Occipital lobe (tissue), 2 donors: Measurements from ENCODE around the gene IQSEC1. TPM values are rescaled to one million over a fixed set of nuclear protein-coding genes. Genes with fewer than 3 reads are reported as not detected.
A peak's percentile ranks its signal among the peaks of the same experiment; 100 is the strongest.

Experiments
- DNase-seq: peaks from one replicate; lab custom pipeline; 2025; lab: John Stamatoyannopoulos, UW
- total RNA-seq: library from RNA; depleted of rRNA; stranded (reverse); fragments of >200 nt; gene quantifications from one replicate; pipeline ENCODE4 v1.2.3, GENCODE V29; 2014

IQSEC1 gene
- total RNA-seq, 1 donor from 2014 or later, result 14.3 TPM

DNA sequence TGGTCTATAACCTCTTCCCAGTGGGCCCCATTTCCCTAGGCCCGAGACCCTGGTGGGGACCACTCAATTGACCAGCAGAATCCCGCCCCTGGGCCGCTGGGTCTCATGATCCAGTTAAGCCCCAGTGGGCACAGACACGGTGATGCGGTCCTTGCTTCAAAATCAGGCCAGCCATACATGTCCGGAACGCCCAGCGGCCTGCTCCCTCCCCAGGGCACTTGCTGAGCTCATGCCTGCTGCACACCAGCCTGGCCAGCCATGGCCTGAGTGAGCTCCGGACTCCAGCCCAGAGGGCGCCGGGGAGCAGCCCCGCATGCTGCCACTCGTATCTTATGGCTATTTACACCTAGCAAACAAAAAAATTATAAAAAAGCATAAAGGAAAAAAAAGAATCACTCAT, 34.4 kb upstream of the IQSEC1 start:
- DNase-seq, result no peak

DNA sequence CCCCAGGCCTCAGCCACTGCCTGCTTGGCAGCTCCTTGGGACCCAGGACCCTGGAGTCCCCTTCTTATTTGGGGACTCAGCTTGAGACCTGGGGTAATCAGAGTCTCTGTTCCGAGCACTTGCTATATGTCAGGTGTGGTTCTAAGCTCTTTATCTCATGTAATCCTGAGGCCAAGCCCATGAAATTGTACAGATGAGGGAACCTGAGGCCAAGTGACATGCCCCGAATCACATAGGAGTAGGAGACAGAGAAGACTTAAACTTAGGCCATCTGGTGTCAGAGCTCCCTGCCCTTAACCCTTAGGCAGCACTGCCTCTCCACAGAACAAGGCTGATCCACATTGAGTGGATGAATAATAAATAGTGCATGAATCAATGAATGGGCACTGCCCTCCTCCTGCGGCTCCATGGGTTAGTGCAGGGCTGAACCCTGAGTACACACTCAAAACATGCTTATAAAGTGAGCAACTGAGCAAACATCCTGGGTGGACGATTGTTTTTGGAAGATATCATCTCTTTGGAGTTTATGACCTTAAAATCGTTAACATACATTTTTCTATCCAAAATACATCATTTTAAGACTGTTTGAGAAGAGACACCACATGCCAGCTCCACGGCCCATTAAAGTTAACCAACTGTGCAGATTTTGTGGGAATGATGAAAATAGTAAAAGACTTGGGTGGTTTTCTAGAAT, 33.2 kb upstream of the IQSEC1 start:
- DNase-seq, result no peak

DNA sequence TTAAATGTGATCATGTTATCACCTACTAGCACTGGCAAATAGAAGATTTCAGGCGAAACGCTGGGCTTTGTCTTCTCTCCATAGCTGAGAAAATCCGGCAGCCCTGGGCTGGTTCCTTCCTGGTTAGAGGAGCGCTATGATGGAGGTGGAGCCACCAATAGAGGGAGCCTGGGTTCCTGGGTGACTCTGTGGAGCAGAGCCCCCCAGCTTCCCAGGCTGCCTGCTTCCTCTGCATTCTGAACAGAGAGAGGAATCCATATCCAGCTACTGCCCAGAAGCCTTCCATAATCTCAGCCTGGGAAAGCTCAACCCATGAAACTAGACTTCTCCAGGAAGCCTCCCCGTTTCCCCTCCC, 32.6 kb upstream of the IQSEC1 start:
- no peak for DNase-seq

DNA sequence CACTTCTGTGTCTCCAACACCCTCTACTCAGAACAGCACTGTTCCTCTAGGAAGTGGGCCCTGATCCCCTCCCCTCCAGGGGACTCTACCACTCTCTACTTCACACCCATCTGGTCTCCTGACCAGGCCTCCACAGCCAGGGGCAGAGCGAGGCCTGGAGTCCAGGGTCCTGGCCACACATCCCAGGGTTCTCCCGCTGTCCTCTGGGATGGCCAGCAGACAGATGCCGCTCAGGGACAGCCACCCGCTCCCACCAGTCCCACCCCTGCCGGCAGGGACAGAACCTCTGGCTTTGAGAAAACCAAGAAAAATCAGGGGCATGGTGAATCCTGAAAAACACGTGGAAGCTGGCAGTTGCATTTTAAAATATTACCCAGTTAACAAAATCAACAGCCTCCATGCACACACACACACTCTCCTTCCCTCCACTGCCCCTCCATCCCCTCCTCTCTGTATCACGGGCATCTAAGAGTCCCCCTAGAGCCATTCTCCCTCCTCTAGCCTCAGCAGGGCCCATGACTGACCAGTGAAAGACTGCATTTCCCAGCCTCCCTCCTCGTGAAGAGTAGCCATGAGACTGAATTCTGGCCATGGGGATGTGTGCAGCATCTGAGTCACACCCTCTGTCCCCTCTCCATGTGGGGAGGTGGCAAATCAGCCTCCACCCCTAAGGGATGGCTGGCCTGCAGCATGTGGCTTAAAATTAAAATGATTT, 32.1 kb upstream of the IQSEC1 start:
- DNase-seq, result no peak

DNA sequence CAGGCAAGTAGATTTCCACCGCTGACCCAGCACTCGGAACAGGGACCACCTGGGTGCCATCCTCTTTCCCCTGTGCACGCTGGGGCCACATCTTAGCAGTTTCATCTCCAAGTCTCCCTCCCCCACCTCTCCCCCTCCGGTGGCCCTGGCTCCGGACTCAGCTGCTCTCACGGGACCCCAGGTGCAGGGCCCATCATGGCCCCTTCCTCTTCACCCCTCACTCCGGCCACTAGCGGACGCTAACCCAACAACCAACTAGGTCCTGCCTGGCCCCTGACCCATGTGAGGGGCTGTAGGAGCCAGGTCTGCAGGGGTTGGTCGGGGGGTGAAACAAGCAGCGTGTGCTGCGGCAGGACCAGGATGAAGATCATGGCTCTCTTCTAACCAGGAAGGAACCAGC, 31.3 kb upstream of the IQSEC1 start:
- no peak for DNase-seq

DNA sequence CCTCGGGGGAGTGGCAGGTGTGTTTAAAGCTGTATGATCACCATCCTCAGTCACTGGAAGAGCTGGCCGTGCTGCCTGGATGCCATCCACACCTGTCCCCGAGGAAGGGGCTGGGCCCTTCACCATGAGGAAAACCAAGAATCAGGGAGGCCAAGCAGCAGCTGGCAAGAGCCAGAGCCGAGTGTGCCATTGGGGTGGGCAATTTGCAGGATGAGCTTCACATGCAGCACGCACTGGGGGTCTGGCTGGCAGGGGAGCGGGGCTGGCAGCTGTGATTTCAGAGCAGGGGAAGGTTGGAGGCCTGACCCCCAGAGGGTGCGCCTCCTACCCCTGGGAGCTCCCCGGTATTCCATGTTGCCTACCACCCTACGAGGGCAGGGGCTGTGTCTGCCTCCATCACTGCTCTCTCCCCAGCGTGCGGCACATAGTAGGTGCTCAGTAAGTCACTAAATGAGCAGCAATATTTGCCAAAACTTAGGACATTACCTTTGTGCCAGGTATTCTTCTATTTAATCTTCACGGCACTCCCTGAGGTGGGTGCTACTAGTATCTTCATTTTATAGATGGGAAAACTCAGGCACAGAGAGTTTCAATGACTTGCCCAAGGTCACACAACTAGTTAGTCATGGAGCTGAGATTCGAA, 30.3 kb upstream of the IQSEC1 start:
- no peak for DNase-seq

DNA sequence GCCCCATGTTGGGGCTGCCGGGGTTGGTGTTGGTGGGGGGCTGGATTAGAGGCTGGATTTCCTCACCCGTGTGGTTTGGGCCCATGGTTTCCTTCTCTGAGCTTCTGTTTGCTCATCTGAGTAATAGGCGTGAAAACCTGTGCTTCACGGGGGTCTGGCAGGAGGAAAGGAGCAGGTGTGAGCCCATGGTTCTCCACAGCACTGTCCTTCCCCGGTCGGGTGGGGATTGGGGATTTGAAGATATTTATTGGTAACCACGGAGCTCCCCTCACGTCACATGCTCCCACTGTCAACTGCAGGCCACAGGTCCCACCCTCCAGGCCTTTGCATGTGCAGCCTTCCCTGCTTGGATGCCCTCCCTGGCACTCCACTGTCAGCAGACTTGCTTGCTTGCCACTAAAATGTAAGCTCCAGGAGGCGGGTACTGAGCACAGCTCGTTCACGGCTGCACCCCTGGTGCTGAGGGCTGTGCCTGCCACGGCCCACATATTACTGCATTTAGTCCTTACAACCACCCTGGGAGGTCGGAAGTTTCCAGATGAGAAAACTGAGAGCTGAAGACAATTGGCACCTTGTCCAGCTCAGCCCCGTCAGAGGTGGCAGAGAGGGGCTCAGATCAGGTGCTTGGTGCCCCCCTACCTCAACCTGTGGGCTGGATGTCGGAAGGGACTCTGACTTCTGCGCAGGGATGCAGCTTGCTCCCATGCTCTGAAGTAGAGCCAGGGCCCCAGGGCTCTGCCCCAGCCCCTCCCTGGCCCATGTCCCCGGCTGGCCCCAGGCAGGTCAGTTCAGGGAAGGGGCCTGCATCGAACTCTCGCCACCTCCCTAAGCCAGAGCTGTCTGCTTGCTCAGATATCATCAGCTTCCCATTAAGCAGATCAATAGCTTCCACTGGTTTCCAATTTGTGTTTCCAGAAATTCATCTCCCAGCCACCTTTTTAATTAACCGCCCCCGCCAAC, 29.4 kb upstream of the IQSEC1 start:
- DNase-seq, result no peak

DNA sequence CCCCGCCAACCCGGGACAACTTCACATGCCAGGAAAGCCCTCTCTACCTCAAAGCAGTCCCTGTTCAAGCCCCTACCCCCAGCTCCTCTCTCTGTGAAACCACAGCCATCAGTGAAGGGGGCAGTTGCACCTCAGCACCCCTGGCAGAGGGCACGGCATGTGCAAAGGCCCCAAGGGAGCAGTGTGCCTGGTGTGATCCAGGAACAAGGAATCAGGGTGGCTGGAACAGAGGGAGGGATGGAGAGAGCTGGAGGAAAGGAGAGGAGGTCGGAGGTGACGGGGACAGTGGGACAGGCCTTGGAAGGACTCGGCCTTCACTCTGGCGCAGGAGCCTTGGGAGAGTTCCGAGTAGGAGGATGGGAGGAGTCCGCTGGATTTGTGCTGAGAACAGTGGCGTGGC, 26.5 kb upstream of the IQSEC1 start:
- no peak for DNase-seq

DNA sequence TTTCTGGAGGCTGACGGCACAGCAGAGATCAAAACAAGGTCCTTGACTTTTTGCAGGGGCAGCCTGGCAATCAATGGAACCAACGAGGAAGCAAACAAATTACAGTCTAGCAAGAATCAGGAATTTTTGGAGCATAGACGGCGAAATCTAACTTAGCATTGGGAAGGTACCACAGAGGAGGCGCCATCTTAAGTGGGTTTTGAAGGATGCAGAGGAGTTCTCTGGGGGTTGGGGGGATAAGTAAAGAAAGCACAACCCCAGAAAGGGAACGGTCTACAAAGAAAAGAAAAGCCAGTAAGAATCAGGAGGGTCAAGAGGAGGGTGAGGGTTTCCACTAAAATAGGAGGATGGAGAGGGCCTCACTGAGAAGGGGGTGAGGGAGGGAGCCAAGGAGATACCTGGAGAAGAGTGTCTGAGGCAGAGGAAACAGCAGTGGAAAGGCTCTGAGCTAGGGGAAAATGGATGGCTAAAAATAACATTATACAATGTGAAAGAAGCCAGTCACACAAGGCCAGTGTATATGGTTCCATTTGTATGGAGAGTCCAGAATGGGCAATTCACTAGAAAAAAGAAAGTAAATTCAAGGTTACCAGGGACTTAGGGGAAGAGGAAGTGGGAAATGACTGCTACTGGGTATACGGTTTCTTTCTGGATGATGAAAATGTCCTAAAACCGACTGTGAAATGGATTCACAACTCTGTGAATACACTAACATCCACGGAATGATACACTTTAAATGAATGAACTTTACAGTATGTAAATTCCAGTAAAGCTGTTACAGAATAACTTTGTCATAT, 25.2 kb upstream of the IQSEC1 start:
- DNase-seq, result no peak

DNA sequence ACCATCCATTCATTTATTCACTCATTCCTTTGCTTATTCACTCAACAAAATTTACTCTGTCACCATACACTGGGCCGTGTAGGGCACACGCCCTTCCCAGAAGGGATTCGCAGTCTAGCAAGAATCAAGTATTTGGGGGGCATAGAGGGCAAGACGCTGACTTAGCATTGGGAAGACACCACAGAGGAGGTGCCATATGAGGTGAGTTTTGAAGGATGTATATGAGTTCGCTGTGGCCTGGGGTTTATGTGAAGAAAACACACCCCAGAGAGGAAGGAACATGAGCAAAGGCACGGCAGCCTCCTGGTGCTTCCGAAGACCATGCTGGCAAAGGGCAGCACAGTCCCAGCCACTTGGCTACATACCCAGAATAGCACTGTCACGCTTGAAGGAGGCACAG, 23.1 kb upstream of the IQSEC1 start:
- DNase-seq, result no peak

DNA sequence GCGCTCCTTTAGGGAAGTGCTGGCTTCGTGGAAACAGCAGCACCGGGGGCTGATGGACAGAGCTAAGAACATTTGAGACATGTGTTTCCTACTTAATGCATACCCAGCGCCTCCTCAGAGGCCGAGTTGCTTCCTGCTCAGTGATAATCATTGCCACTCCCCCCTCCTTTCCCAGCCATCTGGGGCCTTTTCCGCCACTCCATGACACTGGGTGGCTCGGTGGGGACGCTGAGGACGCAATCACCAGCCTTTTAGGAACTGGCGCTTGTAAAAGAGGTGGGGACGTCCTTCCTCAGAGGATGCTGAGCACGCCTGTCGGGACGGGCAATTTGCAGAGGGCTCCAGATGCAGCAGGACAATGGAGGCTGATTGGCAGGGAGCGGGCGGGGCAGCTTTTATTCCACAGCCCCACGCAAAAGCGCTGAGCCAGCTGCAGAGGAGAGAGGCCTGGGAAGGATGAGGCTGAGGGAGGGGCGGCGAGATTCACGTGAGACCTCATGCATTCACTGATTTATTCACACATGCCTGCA, 22.2 kb upstream of the IQSEC1 start:
- DNase-seq, result peak; percentile 45

DNA sequence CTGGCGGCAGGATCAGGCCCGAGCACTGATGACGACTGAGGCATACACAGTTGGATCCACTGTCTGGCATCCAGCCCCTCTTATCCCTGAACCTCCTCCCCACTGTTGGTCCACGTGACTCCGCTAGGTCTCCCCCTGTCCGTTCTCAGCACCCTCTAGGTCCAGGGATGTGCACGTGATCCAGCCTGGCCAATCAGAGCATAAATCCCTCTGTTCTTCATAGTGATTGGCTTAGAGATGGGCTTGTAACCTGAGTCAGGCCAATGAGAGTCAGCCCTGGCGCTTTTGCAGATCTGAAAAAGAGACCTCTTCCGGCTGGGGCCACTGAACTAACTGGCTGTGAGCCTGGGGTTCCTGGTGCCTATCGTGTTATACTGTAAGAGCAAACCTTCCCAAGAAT, 20.5 kb upstream of the IQSEC1 start:
- DNase-seq, result no peak

DNA sequence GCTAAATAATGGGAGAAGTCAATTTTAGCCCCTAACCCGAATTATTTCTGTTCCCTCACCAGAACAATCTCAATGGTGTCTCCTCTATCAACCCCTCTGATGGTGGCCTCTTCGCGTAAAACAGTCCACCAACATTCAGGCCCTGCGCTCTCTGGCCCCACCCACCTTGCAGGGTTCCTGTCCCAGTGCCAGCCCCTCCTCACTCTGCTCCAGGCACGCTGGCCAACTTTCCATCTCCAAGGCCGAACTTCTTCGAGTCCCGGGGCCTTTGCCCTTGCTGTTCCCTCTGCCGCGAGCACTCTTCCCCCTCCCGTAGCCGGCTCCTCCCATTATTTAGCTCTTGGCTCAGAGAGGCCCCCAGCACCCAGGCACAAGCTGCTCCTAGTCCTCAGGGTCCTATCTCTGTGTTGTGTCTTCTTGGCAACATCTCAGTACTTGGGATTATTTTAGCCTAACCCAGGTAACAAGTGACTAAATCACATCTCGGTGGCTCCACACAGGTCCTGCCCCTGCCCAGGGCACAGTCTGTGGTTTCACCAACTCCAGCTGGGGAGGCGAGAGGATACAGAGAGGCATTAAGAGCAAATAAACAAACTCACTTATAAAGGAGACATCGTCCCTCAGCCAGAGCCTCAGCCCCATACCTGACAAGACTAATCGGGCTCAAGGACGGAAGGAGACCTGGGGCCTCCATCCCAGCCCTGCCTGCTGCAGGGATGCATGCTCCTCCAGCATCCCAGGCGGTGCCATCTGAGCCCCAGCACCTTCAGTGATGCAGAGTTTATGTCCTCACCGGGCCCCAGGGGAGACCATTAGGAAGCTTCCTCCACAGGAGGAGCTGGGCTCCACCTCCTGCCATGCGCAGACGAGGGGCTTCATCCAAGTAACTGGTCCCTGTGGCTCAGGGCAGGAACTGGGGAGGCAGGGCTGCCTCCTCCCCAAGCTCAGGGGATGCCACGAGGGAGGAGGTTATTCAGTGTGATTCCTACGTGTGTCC, 19.7 kb upstream of the IQSEC1 start:
- DNase-seq, result no peak

DNA sequence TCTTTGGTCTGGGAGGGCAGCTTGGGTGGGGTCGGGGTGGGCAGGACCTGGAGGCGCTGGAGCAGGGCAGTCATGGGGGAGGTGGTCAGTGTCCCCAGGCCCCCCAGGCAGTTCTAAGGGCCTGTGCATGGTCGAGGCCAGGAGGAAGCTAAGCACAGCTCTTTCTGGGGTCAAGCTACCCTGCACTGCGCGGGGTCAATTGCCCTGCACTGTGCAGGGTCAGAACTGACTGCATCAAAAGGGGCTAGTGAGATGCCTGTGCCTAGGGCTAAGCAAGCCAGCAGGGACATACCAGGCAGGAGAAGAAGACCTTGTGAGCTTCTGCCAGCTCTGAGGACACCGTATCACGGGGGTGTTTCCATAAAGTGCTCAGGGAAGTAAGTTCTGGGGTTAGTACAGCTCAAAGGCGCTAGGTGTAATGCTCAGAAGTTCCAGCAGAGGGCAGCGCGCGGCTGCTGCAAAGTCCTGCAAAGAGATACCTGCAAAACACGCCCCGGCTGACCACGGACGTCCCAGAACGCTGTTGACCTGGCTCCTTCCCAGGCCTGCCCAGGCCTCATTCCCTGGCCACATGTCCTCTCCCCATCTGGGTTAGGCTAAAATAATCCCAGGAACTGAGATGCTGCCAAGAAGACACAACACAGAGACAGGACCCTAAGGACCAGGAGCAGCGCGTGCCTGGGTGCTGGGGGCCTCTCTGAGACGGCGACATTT, 18.8 kb upstream of the IQSEC1 start:
- DNase-seq, result peak; percentile 64

DNA sequence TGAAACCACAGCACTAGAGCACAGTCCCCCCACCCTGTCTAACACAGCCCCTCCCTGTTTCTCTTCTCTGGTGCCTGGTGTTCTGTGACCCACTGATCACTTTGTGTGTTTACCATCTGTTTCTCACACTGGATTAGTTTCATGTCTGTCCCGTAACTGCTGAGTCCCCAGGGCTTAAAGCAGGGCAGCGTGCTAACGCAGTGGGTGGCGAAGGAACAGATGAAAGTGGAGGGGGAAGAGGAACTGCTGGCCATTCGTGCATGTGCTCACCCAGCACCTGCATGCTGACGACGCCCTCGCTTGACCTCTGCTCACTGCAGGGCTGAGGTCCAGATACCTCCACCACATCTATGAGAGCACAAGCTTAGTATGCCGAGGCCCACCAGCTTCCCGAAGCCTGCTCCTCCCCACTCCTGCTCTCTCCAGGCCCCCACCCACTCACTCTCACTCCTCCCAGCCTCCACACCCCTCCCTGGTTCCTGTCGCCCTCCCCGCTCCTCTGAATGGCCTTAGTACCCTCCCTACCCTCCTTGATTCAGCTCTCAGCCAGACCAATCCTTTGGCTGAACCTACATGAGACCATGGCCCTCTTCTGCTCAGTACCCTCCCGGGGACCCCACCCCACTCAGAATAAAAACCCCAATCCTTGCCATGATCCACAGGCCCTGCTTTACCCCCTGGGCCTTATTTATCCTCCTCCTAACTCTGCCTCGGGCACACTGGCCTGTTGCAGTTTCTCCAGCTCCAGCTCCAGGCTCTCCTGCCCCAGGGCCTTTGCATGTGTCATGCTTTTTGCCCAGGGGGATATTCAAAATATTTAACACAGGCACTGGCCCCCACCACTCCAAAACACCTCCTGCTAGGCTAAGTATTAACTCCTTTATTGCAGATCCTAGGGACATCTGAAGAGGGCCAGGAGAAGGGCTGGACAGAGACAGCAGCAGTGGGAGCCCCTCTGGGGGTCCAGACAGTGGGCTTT, 15.1 kb upstream of the IQSEC1 start:
- no peak for DNase-seq

DNA sequence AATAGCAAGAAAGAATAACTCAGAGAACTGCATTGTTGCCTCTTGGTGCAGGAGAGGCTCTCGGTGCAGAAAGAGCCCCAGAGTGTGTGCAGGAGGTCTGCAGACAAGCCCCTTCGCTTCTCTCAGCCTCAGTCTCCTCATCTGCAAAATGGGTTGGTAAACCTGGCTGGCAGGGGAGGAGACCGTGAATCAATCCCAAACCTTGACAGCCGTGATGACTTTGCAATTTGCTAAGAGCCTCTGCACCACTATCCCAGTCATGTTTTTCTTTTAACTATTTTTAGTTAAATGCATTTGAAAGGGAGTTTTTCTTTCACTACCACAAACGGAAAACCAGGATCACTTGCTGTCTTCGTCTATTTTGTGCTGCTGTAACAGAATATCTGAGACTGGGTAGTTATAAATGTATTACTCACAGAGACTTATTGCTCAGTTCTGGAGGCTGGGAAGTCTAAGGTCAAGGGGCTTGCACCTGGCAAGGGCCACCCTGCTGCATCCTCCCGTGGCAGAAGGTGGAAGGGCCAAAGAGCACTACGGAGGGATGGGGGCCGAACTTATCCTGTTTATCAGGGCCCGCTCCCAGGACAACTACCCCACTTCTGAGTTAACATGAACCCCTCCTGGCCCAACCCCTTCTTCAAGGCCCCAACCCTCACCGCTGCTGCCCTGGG, 14.2 kb upstream of the IQSEC1 start:
- no peak for DNase-seq

DNA sequence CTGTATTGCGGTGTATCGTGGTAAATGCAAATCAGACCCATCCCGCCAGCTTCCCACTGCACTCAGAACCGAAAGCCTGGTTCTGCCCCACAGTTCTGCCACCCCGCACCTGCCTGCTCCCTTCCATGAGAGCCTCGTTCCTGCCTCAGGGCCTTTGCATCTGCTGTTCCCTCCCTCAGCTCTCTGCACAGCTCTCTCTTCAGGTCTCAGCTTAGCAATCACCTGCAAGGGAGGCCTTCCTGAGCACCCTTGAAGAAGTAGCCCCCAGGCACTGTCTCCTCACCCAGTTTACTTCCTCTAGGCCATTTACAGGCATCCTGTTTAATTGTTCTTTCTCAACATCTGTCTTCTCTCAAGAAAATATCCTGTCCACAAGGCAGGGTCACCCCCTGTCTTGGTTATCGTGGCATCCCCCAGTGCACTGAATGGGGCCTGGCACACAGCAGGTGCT, 13.3 kb upstream of the IQSEC1 start:
- no peak for DNase-seq
